K562 (cell line): ENCODE measurements around the gene MICAL2. TPM values are rescaled to one million over a fixed set of nuclear protein-coding genes. Genes with fewer than 3 reads are reported as not detected.

ENCODE experiments used
- ATAC-seq: fragments of 200-7000 bp; cut with Tn5 transposase; 3 replicates; pipeline ENCODE4 v1.9.1; 2020; ENCODE audit warnings: moderate library complexity
- BruUV-seq: library from RNA; stranded (reverse); fragments of 400-500 nt; replicated peaks from 2 replicates; lab custom pipeline; 2021; lab: Mats Ljungman, UMichigan
- CTCF ChIA-PET: fragments of 300-600 bp; formaldehyde crosslinking; extraction: SDS; loops from one replicate; lab custom pipeline; 2021; ENCODE audit warnings: low intra/inter-chr PET ratio; lab: Yijun Ruan, JAX
- POLR2A ChIA-PET: fragments of 300-600, 350-650 bp; sonication (Branson Sonifier 250); formaldehyde crosslinking; extraction: SDS; loops from one replicate; lab custom pipeline; 2021; ENCODE audit warnings: antibody characterized with exemption, inconsistent platforms; lab: Yijun Ruan, JAX
- DNase-seq, 4 experiments: peaks; one replicate each; pipeline versions ENCODE4 v3.0.0 to v3.0.0-alpha.2; 2011 to 2018; ENCODE audit warnings: low spot score in 3 of 4, mixed read lengths in 3 of 4; ENCODE audit errors: extremely low read depth in 1 of 4
- FAIRE-seq: peaks from 2 replicates; lab custom pipeline; 2011; peaks lifted over from hg19 to GRCh38; lab: Jason Lieb, UNC
- H2AFZ ChIP-seq: 2 replicates; pipeline ENCODE4 v1.6.0; 2011; ENCODE audit warnings: low read depth, low read length, control low read depth, inconsistent platforms
- H3K27ac ChIP-seq: fragments of 200-600 bp; 3 replicates; pipeline ENCODE4 v1.8.0; 2011; ENCODE audit warnings: low read depth, mild to moderate bottlenecking, control low read depth, inconsistent platforms, low read length, moderate library complexity, mixed read lengths; ENCODE audit errors: extremely low read depth
- H3K27me3 ChIP-seq, 2 experiments: fragments of 300-600 bp in 1 of 2; 2 replicates in 1 of 2; 3 replicates in 1 of 2; pipeline versions ENCODE4 v1.6.0 to v1.8.0; 2011; ENCODE audit warnings: inconsistent platforms in 2 of 2, low read length in 2 of 2, mild to moderate bottlenecking in 1 of 2, mixed read lengths in 1 of 2, moderate library complexity in 1 of 2; ENCODE audit not compliant: control insufficient read depth in 2 of 2, insufficient read depth in 2 of 2
- H3K36me3 ChIP-seq: fragments of 300-600 bp; 3 replicates; pipeline ENCODE4 v1.8.0; 2011; ENCODE audit warnings: mild to moderate bottlenecking, low read length, inconsistent platforms; ENCODE audit not compliant: control insufficient read depth, insufficient read depth
- H3K4me1 ChIP-seq, 2 experiments: fragments of 200-600 bp in 1 of 2; replicated peaks in 1 of 2; 2 replicates in 1 of 2; 3 replicates in 1 of 2; pipeline versions ENCODE4 v1.5.1 to v1.8.0; 2011; ENCODE audit warnings: inconsistent platforms in 2 of 2, low read length in 2 of 2, mild to moderate bottlenecking in 1 of 2, mixed read lengths in 1 of 2, moderate library complexity in 1 of 2; ENCODE audit not compliant: control insufficient read depth in 2 of 2, insufficient read depth in 2 of 2
- H3K4me2 ChIP-seq: 2 replicates; pipeline ENCODE4 v1.6.1; 2011; ENCODE audit warnings: low read length, control low read depth, inconsistent platforms, mixed read lengths; ENCODE audit not compliant: insufficient read depth
- H3K4me3 ChIP-seq: fragments of 200-600 bp; sonication (generic), shearing (Covaris generic); 2 replicates; pipeline ENCODE4 v1.5.1; 2016; ENCODE audit warnings: control low read depth, inconsistent platforms
- H3K79me2 ChIP-seq: fragments of 200-600 bp; 3 replicates; pipeline ENCODE4 v1.8.0; 2011; ENCODE audit warnings: low read length, inconsistent platforms; ENCODE audit not compliant: control insufficient read depth, insufficient read depth
- H3K9ac ChIP-seq, 2 experiments: 2 replicates each; pipeline versions ENCODE4 v1.6.0 to v1.6.1; 2011; ENCODE audit warnings: low read depth in 2 of 2, low read length in 2 of 2, control low read depth in 1 of 2, inconsistent platforms in 1 of 2, mild to moderate bottlenecking in 1 of 2, mixed read lengths in 1 of 2; ENCODE audit not compliant: insufficient read depth in 1 of 2
- H3K9me1 ChIP-seq: one replicate; pipeline ENCODE4 v1.6.0; 2011; ENCODE audit warnings: inconsistent platforms, mild to moderate bottlenecking, low read length, moderate library complexity; ENCODE audit not compliant: control insufficient read depth, insufficient read depth
- H3K9me3 ChIP-seq: replicated peaks from 2 replicates; pipeline ENCODE4 v1.5.1; 2011; ENCODE audit warnings: low read depth, low read length, inconsistent platforms; ENCODE audit not compliant: control insufficient read depth, insufficient read depth
- H4K20me1 ChIP-seq: replicated peaks from 2 replicates; pipeline ENCODE4 v1.6.1; 2011; ENCODE audit warnings: low read length, inconsistent platforms, mixed read lengths; ENCODE audit not compliant: control insufficient read depth, insufficient read depth
- BRD9 ChIP-seq: fragments of 450-650 bp; IDR thresholded peaks from 2 replicates; pipeline ENCODE4 v1.6.1; 2018; ENCODE audit warnings: low read depth; ENCODE audit not compliant: partially characterized antibody
- GATAD2A ChIP-seq: fragments of 450-650 bp; IDR thresholded peaks from 2 replicates; pipeline ENCODE4 v1.6.1; 2017
- KAT2B ChIP-seq: IDR thresholded peaks from one replicate; pipeline ENCODE4 v1.6.1; 2012; ENCODE audit warnings: low read depth, mild to moderate bottlenecking, control low read depth, inconsistent platforms, low read length, moderate library complexity
- MYNN ChIP-seq, 2 experiments: sonication (generic); formaldehyde crosslinking in 1 of 2; IDR thresholded peaks; 2 replicates each; pipeline versions ENCODE4 v1.5.0 to v1.6.1; 2016 to 2020; ENCODE audit warnings: antibody characterized with exemption in 1 of 2, missing genetic modification reagents in 1 of 2
- ZKSCAN1 ChIP-seq: fragments of 150-350 bp; IDR thresholded peaks from 2 replicates; pipeline ENCODE4 v1.6.1; 2016; ENCODE audit warnings: low read depth, low read length
- ZNF316 ChIP-seq: fragments of 450-650 bp; IDR thresholded peaks from 2 replicates; pipeline ENCODE4 v1.6.1; 2016
- WGBS: fragments of 100-300 bp; shearing (Covaris generic); methylation state at CpG from one replicate; pipeline ENCODE4 v1.1.6; 2016; ENCODE audit warnings: low coverage, mixed read lengths; ENCODE audit not compliant: insufficient coverage; ENCODE audit errors: missing lambda C conversion rate; 5-methylcytosine and 5-hydroxymethylcytosine counted together
- in situ Hi-C: fragments of 300-500 bp; cut with MboI; formaldehyde crosslinking; loops from 4 replicates; pipeline ENCODE4 v1.15.0; 2018; ENCODE audit warnings: inconsistent platforms, mixed read lengths
- intact Hi-C: fragments of 100-400 bp; cut with micrococcal nuclease; formaldehyde crosslinking; loops from 2 replicates; pipeline ENCODE4 v1.14.2; 2022
- polyA plus RNA-seq, 8 experiments: library from polyadenylated mRNA; depleted of rRNA in 4 of 8; stranded (reverse) in 5 of 8; unstranded in 3 of 8; fragments of >200 nt; fragmentation: Nextera tagmentation in 2 of 8; fragmentation: Illumina TruSeq in 1 of 8; extraction: Ambion mirVana in 2 of 8; extraction: Trizol in 1 of 8; gene quantifications; 2 replicates each; pipeline versions ENCODE4 v1.2.1 to v1.2.3, GENCODE V29; 2011 to 2014; ENCODE audit warnings: inconsistent platforms in 1 of 8, missing spikeins in 1 of 8
- total RNA-seq, 7 experiments: library from RNA; depleted of rRNA in 6 of 7; stranded (reverse); fragments of >200 nt in 6 of 7; fragmentation: Illumina TruSeq in 2 of 7; extraction: Trizol in 2 of 7; gene quantifications; 2 replicates each; pipeline versions ENCODE4 v1.2.1 to v1.2.3, GENCODE V29; 2011 to 2021; ENCODE audit warnings: low replicate concordance in 1 of 7
- TF ChIP-seq, protein P1 (sequence below): fragments of 450-650 bp; formaldehyde crosslinking; IDR thresholded peaks from 2 replicates; pipeline ENCODE4 v1.4.0; 2020; ENCODE audit warnings: mild to moderate bottlenecking

MICAL2 gene
- total and polyA plus RNA-seq, 9 of the 15 experiments (the other 6 are each of a cell fraction or from before 2014, with no cell fraction given) = 4.7 to 64.2 (median 33.6) TPM

DNA sequence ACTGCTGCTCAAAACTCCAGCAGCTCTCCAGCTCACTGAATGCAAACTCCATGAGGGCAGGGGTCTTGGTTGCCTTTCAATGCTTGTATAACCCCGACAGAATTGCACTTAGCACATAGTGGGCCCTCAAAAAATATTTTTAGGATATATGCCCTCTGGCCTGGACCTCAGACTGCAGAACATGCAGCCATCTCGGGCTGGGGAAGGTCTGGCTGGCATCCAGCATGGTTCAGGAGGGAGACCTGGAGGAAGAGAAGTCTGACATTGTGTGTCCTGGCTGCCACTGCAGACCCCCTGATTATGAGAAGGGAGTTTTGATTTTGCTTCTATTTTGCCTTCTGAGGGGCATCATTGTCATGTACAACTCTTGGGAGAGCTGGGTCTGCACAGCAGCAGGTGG, 157.5 kb downstream of the MICAL2 start:
- POLR2A ChIA-PET = interaction anchor here (0.6 kb wide), 1 partner anchor 121 kb away, joined by 4 read pairs; no protein-coding TSS in a partner anchor
- Histone ChIP-seq H4K20me1 (no peaks in the 10 kb centered on the region), H3K4me1 (peaks cover 28 to 37% of the 10 kb centered on the region in 2 experiments), H3K9me1 (no peaks in the 10 kb centered on the region), H3K27ac (no peak overlapping the region)
- ATAC-seq (no peak), FAIRE-seq (no peak)
- intact Hi-C loops = no loop called here
- no TSS peak for BruUV-seq
- TF ChIP-seq BRD9 (no peak), KAT2B (no peak), ZNF316 (peak; percentile 31), ZKSCAN1 (0 out of 2 replicates have a peak, but pooled peaks have one; percentile 39), GATAD2A (no peak), MYNN (IDR thresholded peaks at IDR 0.05) (no peak), MYNN (CRISPR knock-in tag; IDR thresholded peaks at IDR 0.05) (no peak)
- TF ChIP-seq, protein P1, sequence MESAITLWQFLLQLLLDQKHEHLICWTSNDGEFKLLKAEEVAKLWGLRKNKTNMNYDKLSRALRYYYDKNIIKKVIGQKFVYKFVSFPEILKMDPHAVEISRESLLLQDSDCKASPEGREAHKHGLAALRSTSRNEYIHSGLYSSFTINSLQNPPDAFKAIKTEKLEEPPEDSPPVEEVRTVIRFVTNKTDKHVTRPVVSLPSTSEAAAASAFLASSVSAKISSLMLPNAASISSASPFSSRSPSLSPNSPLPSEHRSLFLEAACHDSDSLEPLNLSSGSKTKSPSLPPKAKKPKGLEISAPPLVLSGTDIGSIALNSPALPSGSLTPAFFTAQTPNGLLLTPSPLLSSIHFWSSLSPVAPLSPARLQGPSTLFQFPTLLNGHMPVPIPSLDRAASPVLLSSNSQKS (CRISPR knock-in tag) = no peak
- TF ChIP-seq, all 486 proteins: peak for 2
- H2AFZ ChIP-seq = no peak overlapping the region
- H3K9me3 ChIP-seq = no peaks in the 10 kb centered on the region
- CTCF ChIA-PET = no interaction called here
- H3K9ac ChIP-seq = no peak overlapping the region
- H3K27me3 ChIP-seq = no peaks in the 10 kb centered on the region
- WGBS = 70% methylated on average over 2 of the region's 2 CpGs
- in situ Hi-C loops = no loop called here
- peaks cover 10% of the 10 kb centered on the region; the same call in 2 of the 3 replicates for H3K36me3 ChIP-seq
- no peak for DNase-seq
- no peak overlapping the region for H3K4me3 ChIP-seq
- no peak overlapping the region for H3K4me2 ChIP-seq
- no peaks in the 10 kb centered on the region; the same call in 2 of the 3 replicates for H3K79me2 ChIP-seq
